Hematopoietic multipotent progenitor cell treated with erythropoietin and hydrocortisone succinate and interleukin-3 and kit ligand, for 8 days (in vitro differentiated cells): Measurements from ENCODE around the gene UBAC2.
A peak's percentile ranks its signal among the peaks of the same experiment; 100 is the strongest.
"Not testable (repeated sequence)": the region's sequence is repeated elsewhere in the genome, so short reads cannot be mapped to it uniquely, and the experiment has no call there.

Source experiments
- DNase-seq: peaks from one replicate; pipeline ENCODE4 v3.0.0-alpha.2; 2015

UBAC2 gene

GRCh38 chr13:99190147-99190985 is 10.3 kb upstream of the UBAC2 start:
- no peak for DNase-seq

DNA sequence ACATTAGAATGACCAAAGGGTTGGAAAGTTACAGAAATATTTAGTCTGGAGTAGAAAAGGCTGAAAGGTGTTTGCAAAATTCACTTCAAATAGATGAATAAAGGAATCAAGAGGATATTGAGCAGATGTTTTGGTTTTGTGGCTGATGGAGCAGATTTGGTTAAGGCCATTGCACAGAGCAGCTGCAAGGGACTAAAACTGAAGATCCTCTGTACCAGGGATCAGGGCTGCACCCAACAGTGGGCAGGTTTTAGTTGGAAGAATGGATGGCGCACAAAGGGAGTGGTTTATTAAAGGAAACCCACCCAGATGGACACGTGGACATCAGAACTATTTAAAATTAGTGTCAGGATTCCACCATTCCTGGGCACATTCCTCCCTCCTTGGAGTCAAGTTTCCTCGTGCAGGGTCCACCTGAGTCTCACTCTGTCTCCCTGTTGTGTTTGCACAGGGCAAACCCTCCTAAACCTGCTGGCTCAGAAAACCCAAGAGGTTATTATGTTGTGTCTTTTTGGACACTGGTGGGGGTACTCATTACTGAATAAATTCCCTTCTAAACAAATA is 9.2 kb upstream of the UBAC2 start:
- no peak for DNase-seq

- DNase-seq = peak; percentile 23
Observed at GRCh38 chr13:99191900-99192399, 8.7 kb upstream of the UBAC2 start.

DNA sequence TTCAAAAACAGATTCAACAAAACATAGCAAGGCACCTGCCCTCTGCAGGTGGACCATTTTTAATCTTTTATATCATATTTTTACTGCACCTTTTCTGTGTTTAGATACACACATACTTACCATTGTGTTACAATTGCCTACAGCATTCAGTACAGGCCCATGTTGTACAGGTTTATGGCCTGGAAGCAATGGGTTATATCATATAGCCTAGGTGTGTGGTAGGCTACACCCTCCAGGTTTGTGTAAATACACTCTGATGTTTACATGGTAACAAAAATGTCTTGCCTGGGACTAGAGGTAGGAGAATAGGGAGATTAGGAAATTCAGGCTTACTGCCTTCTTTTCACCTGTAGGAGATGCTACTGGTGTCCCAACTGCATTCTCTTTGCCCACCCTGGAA is 8.2 kb upstream of the UBAC2 start:
- DNase-seq = no peak

- no peak for DNase-seq
Observed at GRCh38 chr13:99193152-99193551, 7.5 kb upstream of the UBAC2 start.

GRCh38 chr13:99196466-99197116 is 4.1 kb upstream of the UBAC2 start:
- peak; percentile 56 for DNase-seq

GRCh38 chr13:99197117-99197651 is 3.5 kb upstream of the UBAC2 start:
- no peak for DNase-seq

GRCh38 chr13:99199541-99200431 is 868 bp upstream of the UBAC2 start:
- DNase-seq = peak; percentile 39

GRCh38 chr13:99203601-99204579 is 3.2 kb downstream of the UBAC2 start:
- DNase-seq = no peak

DNA sequence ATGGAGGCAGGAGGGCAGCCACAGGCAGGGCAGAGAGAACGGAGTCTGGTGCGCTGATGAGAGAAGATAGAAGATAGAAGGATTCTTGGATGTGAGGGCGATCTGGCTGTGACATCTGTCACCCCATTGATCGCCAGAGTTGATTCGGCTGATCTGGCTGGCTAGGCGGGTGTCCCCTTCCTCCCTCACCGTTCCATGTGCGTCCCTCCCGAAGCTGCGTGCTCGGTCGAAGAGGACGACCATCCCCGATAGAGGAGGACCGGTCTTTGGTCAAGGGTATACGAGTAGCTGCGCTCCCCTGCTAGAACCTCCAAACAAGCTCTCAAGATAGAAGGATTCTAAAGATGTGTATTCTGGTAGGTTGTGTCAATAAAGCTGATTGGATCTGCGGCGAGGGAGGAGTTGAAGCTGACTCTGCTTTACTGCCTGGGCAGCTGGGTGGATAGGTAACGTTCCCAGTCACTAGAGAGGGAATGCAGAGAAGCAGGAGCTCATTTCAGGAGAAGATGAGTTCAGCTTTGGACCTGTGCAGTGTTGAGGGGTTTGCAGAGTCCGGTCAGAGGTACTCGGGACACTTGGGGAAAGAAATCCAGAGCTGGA is 5.1 kb downstream of the UBAC2 start:
- DNase-seq = no peak

DNA sequence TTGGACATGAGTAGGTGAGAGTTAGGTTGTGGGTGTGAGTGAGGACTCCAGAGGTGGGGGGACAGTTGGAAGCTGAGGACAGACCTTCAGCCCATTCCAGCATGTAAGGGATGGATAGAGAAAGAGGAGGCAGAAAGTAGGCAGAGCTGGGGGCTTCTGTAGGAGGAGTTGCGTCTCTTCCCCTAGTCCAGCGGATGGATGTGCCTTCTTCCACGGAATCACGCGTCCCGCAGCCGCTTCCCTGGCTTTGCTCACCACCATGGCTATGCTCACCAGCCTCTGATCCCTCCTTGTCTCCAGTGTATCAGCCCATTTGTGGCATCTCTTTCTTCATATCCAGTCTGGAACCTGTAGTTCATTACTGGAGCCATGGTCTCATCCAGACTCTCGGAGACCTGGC is 5.6 kb downstream of the UBAC2 start:
- no peak for DNase-seq

DNA sequence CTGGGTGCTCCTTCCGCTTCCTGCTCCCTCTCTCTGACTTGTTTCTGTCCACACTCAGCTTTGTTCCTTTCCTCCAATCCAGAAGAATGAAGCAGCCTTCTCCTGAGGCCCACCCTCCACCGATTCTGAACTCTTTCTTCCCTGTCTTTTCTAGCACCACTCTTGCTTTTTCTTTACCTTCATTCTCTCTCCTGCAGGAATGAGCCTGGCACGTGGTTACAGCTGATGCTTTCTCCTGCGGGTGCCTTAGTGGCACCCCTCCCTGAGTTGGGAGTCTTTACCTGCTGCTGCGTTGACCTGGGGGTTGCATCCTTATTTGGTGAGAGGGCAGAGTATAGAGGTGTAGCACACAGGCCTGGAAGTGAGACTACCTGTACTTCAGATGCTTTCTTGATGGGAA is 6.2 kb downstream of the UBAC2 start:
- no peak for DNase-seq

DNA sequence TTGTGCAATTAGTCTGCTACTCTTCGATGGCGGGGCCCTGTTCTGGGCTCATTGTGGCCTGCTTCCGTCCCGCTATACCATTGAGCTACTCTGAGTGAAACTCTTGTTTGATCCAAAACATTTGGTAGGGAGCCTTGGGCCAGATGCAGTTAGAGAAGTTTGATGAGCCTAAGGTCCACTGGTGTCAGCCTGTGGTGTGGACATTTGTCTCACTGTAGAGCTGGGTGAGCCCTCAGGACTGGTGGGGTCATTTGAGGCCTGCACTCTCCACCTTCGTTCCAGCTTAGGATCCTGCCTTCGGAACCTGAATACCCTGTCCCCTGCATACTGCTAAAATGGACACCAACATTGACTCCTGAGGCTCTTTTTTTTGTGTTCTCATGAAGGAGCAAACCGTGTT is 6.9 kb downstream of the UBAC2 start:
- DNase-seq = no peak

DNA sequence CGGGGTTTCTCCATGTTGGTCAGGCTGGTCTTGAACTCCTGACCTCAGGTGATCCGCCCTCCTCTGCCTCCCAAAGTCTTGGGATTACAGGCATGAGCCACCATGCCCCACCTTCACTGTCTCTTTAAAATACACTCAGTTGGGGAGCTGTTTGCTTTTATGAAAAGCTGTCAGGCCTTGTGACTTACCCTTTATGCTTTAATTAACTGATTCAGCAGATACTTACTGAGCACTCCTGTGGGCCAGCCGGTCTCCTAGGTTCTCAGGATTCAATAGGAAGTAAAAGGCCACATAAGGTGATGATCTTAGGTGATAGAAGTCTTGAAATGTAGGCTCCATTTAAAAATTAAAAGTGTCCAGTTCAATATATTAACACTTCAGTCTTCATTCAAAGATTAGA is 7.5 kb downstream of the UBAC2 start:
- DNase-seq = no peak

- DNase-seq = no peak
Observed at GRCh38 chr13:99208845-99209527, 8.3 kb downstream of the UBAC2 start.

DNA sequence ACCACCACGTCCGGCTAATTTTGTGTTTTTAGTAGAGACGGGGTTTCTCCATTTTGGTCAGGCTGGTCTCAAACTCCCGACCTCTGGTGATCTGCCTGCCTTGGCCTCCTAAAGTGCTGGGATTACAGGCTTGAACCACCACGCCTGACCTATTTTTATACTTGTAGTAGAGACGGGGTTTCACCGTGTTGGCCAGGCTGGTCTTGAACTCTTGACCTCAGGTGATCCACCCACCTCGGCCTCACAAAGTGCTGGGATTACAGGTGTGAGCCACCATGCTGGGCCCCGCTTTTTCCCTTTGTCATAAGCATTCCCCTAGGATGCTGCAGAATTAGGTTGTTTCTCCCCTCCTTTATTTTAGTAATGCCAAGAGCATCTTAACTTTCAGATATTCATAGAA is 10.0 kb downstream of the UBAC2 start:
- not testable (repeated sequence) for DNase-seq

DNA sequence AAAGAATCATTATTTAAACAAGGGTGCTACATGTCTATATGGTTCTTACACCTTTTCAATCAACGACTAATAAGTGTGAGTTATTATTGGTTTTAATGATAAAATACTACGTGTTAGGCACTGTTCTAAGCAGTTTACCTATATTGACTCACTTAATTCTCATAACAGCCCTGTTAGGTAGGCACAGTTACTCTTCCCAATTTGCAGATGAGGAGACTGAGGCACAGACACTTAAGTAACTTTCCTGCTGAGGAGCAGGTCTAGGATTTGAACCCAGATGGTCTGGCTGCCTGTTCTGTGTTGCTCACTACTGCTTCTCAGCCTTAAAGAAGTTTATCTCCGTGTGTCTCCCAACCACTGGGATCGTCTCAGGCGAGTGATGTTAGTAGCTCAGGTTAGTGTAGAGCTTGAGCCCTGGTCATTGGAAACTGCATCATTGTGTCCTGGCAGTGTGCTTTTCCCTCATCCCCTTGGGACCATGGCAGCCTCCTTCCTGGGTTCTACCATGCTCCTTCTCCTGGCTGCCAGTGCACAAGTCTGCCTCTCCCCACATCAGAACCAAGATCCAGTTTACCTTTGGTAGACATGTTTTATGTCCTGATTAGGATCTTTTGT is 10.9 kb downstream of the UBAC2 start:
- no peak for DNase-seq

DNA sequence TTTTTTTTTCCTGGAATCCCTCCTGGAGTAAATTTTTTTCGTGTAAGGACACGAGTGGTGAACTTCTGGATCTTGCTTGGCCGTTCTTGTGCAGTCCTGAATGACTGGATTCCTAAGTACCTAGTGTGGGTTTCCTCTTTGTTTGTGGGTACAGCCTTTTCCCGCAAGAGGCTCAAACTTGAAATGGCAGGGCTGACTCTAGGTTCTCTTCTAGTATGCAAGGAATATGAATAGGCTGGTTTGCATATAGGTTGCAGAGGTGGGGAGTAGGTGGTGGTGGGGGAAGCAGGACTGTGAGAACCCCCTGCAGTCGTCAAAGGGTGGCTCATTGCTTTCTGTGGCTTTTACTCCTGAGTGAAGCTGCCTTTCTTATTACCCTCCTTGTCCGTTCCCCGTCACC is 13.6 kb downstream of the UBAC2 start:
- DNase-seq = no peak

GRCh38 chr13:99214731-99215130 is 14.1 kb downstream of the UBAC2 start:
- DNase-seq = no peak
